Heart right ventricle (tissue), 16 donors: ENCODE results near the gene ERBB4. TPM values are rescaled to one million over a fixed set of nuclear protein-coding genes. Genes with fewer than 3 reads are reported as not detected.

Experiments
- ATAC-seq, 8 donors: fragments of 200-7000 bp; cut with Tn5 transposase; one replicate each; pipeline ENCODE4 v1.9.1; 2020; ENCODE audit warnings: mild to moderate bottlenecking in 8 of 8, moderate library complexity in 8 of 8, moderate number of reproducible peaks in 1 of 8
- DNase-seq, 2 donors: peaks; one replicate each; pipeline ENCODE4 v3.0.0-alpha.2; 2020
- H3K27ac ChIP-seq, 10 donors: fragments of 200-600 bp; sonication (generic) in 2 of 10; one replicate each; pipeline versions ENCODE4 v1.5.0 to v1.8.0; 2020 to 2022; ENCODE audit warnings: mild to moderate bottlenecking in 3 of 10
- H3K27me3 ChIP-seq, 7 donors: fragments of 200-600 bp; one replicate each; pipeline ENCODE4 v1.8.0; 2021 to 2022; ENCODE audit warnings: mild to moderate bottlenecking in 2 of 7
- H3K36me3 ChIP-seq, 9 donors: fragments of 200-600 bp; sonication (generic) in 1 of 9; one replicate each; pipeline versions ENCODE4 v1.5.0 to v1.8.0; 2020 to 2022; ENCODE audit warnings: mild to moderate bottlenecking in 2 of 9
- H3K4me1 ChIP-seq, 9 donors: fragments of 200-600 bp; sonication (generic) in 1 of 9; one replicate each; pipeline versions ENCODE4 v1.5.0 to v1.8.0; 2020 to 2022; ENCODE audit warnings: mild to moderate bottlenecking in 4 of 9
- H3K4me3 ChIP-seq, 10 donors: fragments of 200-600 bp; sonication (generic) in 2 of 10; one replicate each; pipeline versions ENCODE4 v1.5.0 to v1.8.0; 2020 to 2022; ENCODE audit warnings: mild to moderate bottlenecking in 7 of 10, moderate library complexity in 2 of 10
- H3K9me3 ChIP-seq, 11 donors: fragments of 200-600 bp in 10 of 11; sonication (generic) in 2 of 11; one replicate each; pipeline versions ENCODE4 v1.5.0 to v1.8.0; 2013 to 2022; ENCODE audit warnings: mild to moderate bottlenecking in 2 of 11, control low read depth in 1 of 11, moderate library complexity in 1 of 11
- CTCF ChIP-seq, 9 donors: fragments of 200-600 bp; sonication (generic) in 2 of 9; IDR thresholded peaks; one replicate each; pipeline versions ENCODE4 v1.5.0 to v1.8.0; 2021 to 2022; ENCODE audit warnings: antibody characterized with exemption in 9 of 9, mild to moderate bottlenecking in 5 of 9, moderate library complexity in 1 of 9
- WGBS, 2 donors: extraction: QIAGEN DNeasy Blood & Tissue Kit; methylation state at CpG; one replicate each; pipeline ENCODE4 v1.1.7; 2013; ENCODE audit warnings: inconsistent platforms in 1 of 2; 5-methylcytosine and 5-hydroxymethylcytosine counted together
- intact Hi-C, 10 donors: fragments of 100-400 bp; cut with DNase I; formaldehyde crosslinking; loops; one replicate each; pipeline versions ENCODE4 v1.11.1 to v1.14.2; 2022
- polyA plus RNA-seq, 2 donors: library from polyadenylated mRNA; stranded (reverse); fragments of 200-250 nt; gene quantifications; one replicate each; pipeline ENCODE4 v1.2.3, GENCODE V29; 2013
- total RNA-seq, 10 donors: library from RNA; stranded (reverse); fragmentation: NEBNext Ultra II Directional in 3 of 10; extraction: Animal tissue kit (Norgen Biotek cat#: 25700) in 3 of 10; gene quantifications; one replicate each; pipeline versions ENCODE4 v1.2.1 to v1.2.4, GENCODE V29; 2021 to 2023
- donor health status: Arrhythmogenic right ventricular cardiomyopathy.
- donor health status: ischemic (EF 13 %, LVEDD 7.1; RV severe dilation, severe dysfunction).
- donor health status: healthy with polysubstance abuse.
- donor health status: DM: no; HTN: yes; CAD: no.
- donor health status: DM: no; HTN: no; CAD: no.
- donor health status: ischemic (EF 25% LVEDD 6.9; RV normal size, moderate dysfunction).
- donor health status: ischemic (EF 25% LVEDD 5.7; RV mildly dilated, moderate dysfunction).
- donor health status: healthy.
- donor health status: DM: yes; HTN: yes; CAD: no.
- donor health status: Ischemic cardiomyopathy.
- donor health status: ischemic (EF 35%, LVEDD 5.7; RV mildly dilated, moderate dysfunction).
- donor health status: nonischemic (EF 11% LVEDD 7.7; RV severe dilation, severe dysfunction).
- donor health status: DM: yes; HTN: yes; CAD: no.
- donor health status: PGD.
- donor health status: ischemic (EF 29% LVEDD 5.4; RV normal size, mild dysfunction).
- donor health status: nonischemic (EF 23%, LVEDD 6.1; RV moderate dilation, normal function).

Gene ERBB4
- total and polyA plus RNA-seq, 12 donors = 1.2 to 24.6 (median 16.1) TPM

GRCh38 chr2:211934811-211935210 is 603.8 kb downstream of the ERBB4 start:
- no peak overlapping the region for H3K4me3 ChIP-seq

GRCh38 chr2:211931314-211931713 is 607.3 kb downstream of the ERBB4 start:
- WGBS, 2 donors = 13 to 18% methylated on average over 3 of the region's 3 CpGs
- Histone ChIP-seq H3K36me3 (no peaks in the 10 kb centered on the region), H3K4me1 (peaks cover 0 to 6% (median 0%) of the 10 kb centered on the region in 9 donors), H3K9me3 (no peaks in the 10 kb centered on the region), H3K27me3 (no peaks in the 10 kb centered on the region), H3K27ac (no peak overlapping the region), H3K4me3 (peak overlapping the region in 1 of 10 donors; percentile 4)
- intact Hi-C loops = no loop called here
- DNase-seq (no peak), ATAC-seq (no peak)
- no peak for TF ChIP-seq CTCF (IDR thresholded peaks at IDR 0.05)

More at GRCh38 chr2:211934811-211935210, 603.8 kb downstream of the ERBB4 start:
- H3K4me1 ChIP-seq = peaks cover 0 to 6% (median 0%) of the 10 kb centered on the region in 9 donors
- DNase-seq (no peak), ATAC-seq (no peak)
- no peaks in the 10 kb centered on the region for H3K27me3 ChIP-seq
- no peak for TF ChIP-seq CTCF (IDR thresholded peaks at IDR 0.05)
- H3K27ac ChIP-seq = no peak overlapping the region
- intact Hi-C loops = no loop called here
- H3K36me3 ChIP-seq = no peaks in the 10 kb centered on the region
- 65 to 80% methylated on average over 1 of the region's 1 CpG for WGBS, 2 donors
- no peaks in the 10 kb centered on the region for H3K9me3 ChIP-seq

GRCh38 chr2:211930331-211930730 is 608.3 kb downstream of the ERBB4 start:
- ATAC-seq = peak in 3 of 8 donors; percentile 50 to 67 (median 62)
- Histone ChIP-seq H3K27me3 (no peaks in the 10 kb centered on the region), H3K4me3 (peak overlapping the region in 1 of 10 donors; percentile 2), H3K4me1 (peaks cover 0 to 6% (median 0%) of the 10 kb centered on the region in 9 donors), H3K9me3 (no peaks in the 10 kb centered on the region), H3K36me3 (no peaks in the 10 kb centered on the region), H3K27ac (no peak overlapping the region)
- 29 to 35% methylated on average over 4 of the region's 4 CpGs for WGBS, 2 donors
- TF ChIP-seq CTCF (IDR thresholded peaks at IDR 0.05) = no peak
- DNase-seq = no peak
- intact Hi-C loops = no loop called here

GRCh38 chr2:211928201-211928600 is 610.4 kb downstream of the ERBB4 start:
- TF ChIP-seq CTCF (IDR thresholded peaks at IDR 0.05) = no peak
- intact Hi-C loops = no loop called here
- Histone ChIP-seq H3K9me3 (no peaks in the 10 kb centered on the region), H3K4me1 (peaks cover 0 to 6% (median 0%) of the 10 kb centered on the region in 9 donors), H3K27me3 (no peaks in the 10 kb centered on the region), H3K36me3 (no peaks in the 10 kb centered on the region), H3K27ac (no peak overlapping the region), H3K4me3 (no peak overlapping the region)
- 61 to 69% methylated on average over 8 of the region's 8 CpGs for WGBS, 2 donors
- DNase-seq (no peak), ATAC-seq (no peak)
